HG02938 (cell line): ENCODE measurements around the gene COA7.

Source experiments
- ATAC-seq: cut with Tn5 transposase; IDR thresholded peaks from one replicate; pipeline ENCODE4 v1.9.1; 2021; ENCODE audit warnings: mild to moderate bottlenecking, moderate library complexity; ENCODE audit not compliant: unreplicated experiment

COA7 gene

GRCh38 chr1:52674497-52675384 lies 23.4 kb downstream of the COA7 start:
- ATAC-seq, result no peak

GRCh38 chr1:52673513-52673912 lies 24.6 kb downstream of the COA7 start:
- ATAC-seq, result no peak

GRCh38 chr1:52672946-52673345 lies 25.2 kb downstream of the COA7 start:
- ATAC-seq, result no peak

- ATAC-seq, result no peak
Observed at GRCh38 chr1:52670604-52671003, 27.5 kb downstream of the COA7 start.

- no peak for ATAC-seq
Observed at GRCh38 chr1:52669696-52670095, 28.5 kb downstream of the COA7 start.

GRCh38 chr1:52668711-52669110 lies 29.4 kb downstream of the COA7 start:
- no peak for ATAC-seq

- no peak for ATAC-seq
Observed at GRCh38 chr1:52667984-52668383, 30.2 kb downstream of the COA7 start.

GRCh38 chr1:52667290-52667689 lies 30.9 kb downstream of the COA7 start:
- no peak for ATAC-seq

- ATAC-seq, result no peak
Observed at GRCh38 chr1:52665006-52665941, 32.9 kb downstream of the COA7 start.

- ATAC-seq, result no peak
Observed at GRCh38 chr1:52663716-52664115, 34.4 kb downstream of the COA7 start.

- no peak for ATAC-seq
Observed at GRCh38 chr1:52662645-52663313, 35.4 kb downstream of the COA7 start.

- no peak for ATAC-seq
Observed at GRCh38 chr1:52660807-52661206, 37.3 kb downstream of the COA7 start.

GRCh38 chr1:52659851-52660596 lies 38.1 kb downstream of the COA7 start:
- ATAC-seq, result no peak

- peak; percentile 81 for ATAC-seq
Observed at GRCh38 chr1:52659356-52659755, 38.8 kb downstream of the COA7 start.

GRCh38 chr1:52658795-52659194 lies 39.4 kb downstream of the COA7 start:
- no peak for ATAC-seq

GRCh38 chr1:52657702-52658101 lies 40.4 kb downstream of the COA7 start:
- ATAC-seq, result no peak

GRCh38 chr1:52654063-52654462 lies 44.1 kb downstream of the COA7 start:
- ATAC-seq, result no peak

- no peak for ATAC-seq
Observed at GRCh38 chr1:52653207-52653849, 44.8 kb downstream of the COA7 start.

GRCh38 chr1:52651904-52652303 lies 46.2 kb downstream of the COA7 start:
- no peak for ATAC-seq

GRCh38 chr1:52645261-52645660 lies 52.9 kb downstream of the COA7 start:
- no peak for ATAC-seq
